ENCODE data around the gene ATP5F1D. TPM values are rescaled to one million over a fixed set of nuclear protein-coding genes. Genes with fewer than 3 reads are reported as not detected.
A peak's percentile ranks its signal among the peaks of the same experiment; 100 is the strongest.

Gene ATP5F1D
- total and polyA plus RNA-seq, 2 of the 13 experiments (the other 11 are each of a cell fraction or from before 2014, with no cell fraction given) = 39.4 to 78.7 TPM

GRCh38 chr19:1245494-1246264, 4.1 kb downstream of the ATP5F1D start (continued):
- TF ChIP-seq LBX2 (CRISPR knock-in tag; IDR thresholded peaks at IDR 0.05; ENCODE audit: borderline replicate concordance) (no peak), ZNF720 (CRISPR knock-in tag; IDR thresholded peaks at IDR 0.05) (no peak), ZNF746 (CRISPR knock-in tag; IDR thresholded peaks at IDR 0.05) (no peak), ZNF570 (CRISPR knock-in tag; IDR thresholded peaks at IDR 0.05; ENCODE audit: borderline replicate concordance) (no peak), ZNF451 (CRISPR knock-in tag; IDR thresholded peaks at IDR 0.05) (no peak; the same call in 1 of the 2 replicates), KMT2A (CRISPR knock-in tag; IDR thresholded peaks at IDR 0.05) (no peak), HNRNPLL (IDR thresholded peaks at IDR 0.05; ENCODE audit: low read depth, low read length, poor library complexity, severe bottlenecking) (no peak), NR2F1 (CRISPR knock-in tag; IDR thresholded peaks at IDR 0.05) (0 out of 4 replicates have a peak, but pooled peaks of 1 of the 2 experiments have one; percentile 13), SAP130 (CRISPR knock-in tag; IDR thresholded peaks at IDR 0.05; ENCODE audit: low read depth) (peak; percentile 47; the same call in 1 of the 2 replicates), ZBTB10 (CRISPR knock-in tag; IDR thresholded peaks at IDR 0.05; ENCODE audit: borderline replicate concordance) (no peak; the same call in 1 of the 2 replicates), ZNF780A (CRISPR knock-in tag; IDR thresholded peaks at IDR 0.05) (no peak), SIN3B (IDR thresholded peaks at IDR 0.05; ENCODE audit: low read length) (no peak), PRDM15 (CRISPR knock-in tag; IDR thresholded peaks at IDR 0.05) (no peak), ZSCAN29 (CRISPR knock-in tag; conservative IDR thresholded peaks at IDR 0.05) (no peak), POLR2AphosphoS5 (IDR thresholded peaks at IDR 0.05; ENCODE audit: low read depth, low read length) (peak; percentile 56), MYC (CRISPR knock-in tag; IDR thresholded peaks at IDR 0.05; ENCODE audit: borderline replicate concordance) (no peak; the same call in 1 of the 2 replicates), ZNF124 (CRISPR knock-in tag; IDR thresholded peaks at IDR 0.05) (no peak), GPN1 (CRISPR knock-in tag; IDR thresholded peaks at IDR 0.05; ENCODE audit: borderline replicate concordance) (no peak), PITX1 (CRISPR knock-in tag; IDR thresholded peaks at IDR 0.05) (0 out of 2 replicates have a peak, but pooled peaks have one; percentile 32), TARDBP (CRISPR knock-in tag; IDR thresholded peaks at IDR 0.05) (no peak; the same call in none of the 2 replicates), HES4 (CRISPR knock-in tag; IDR thresholded peaks at IDR 0.05; ENCODE audit: borderline replicate concordance) (no peak), HINFP (CRISPR knock-in tag; IDR thresholded peaks at IDR 0.05; ENCODE audit: low read depth) (no peak)

All from HepG2 (cell line).